Hepatocyte (in vitro differentiated cells): ENCODE results near the gene WDR70.

Experiments used
- CTCF ChIP-seq: fragments of 200-600 bp; sonication (generic); IDR thresholded peaks from 2 replicates; pipeline ENCODE4 v1.5.1; 2016; ENCODE audit warnings: antibody characterized with exemption, mild to moderate bottlenecking; ENCODE audit not compliant: poor library complexity
- EZH2 ChIP-seq: fragments of 200-600 bp; sonication (generic); IDR thresholded peaks from 2 replicates; pipeline ENCODE4 v1.6.1; 2016; ENCODE audit warnings: antibody characterized with exemption, mild to moderate bottlenecking, borderline replicate concordance
- EZH2phosphoT487 ChIP-seq: fragments of 200-600 bp; sonication (generic); IDR thresholded peaks from one replicate; pipeline ENCODE4 v1.6.1; 2018; ENCODE audit warnings: antibody characterized with exemption, mild to moderate bottlenecking, low read depth, moderate library complexity; ENCODE audit not compliant: unreplicated experiment, severe bottlenecking

- no peak for TF ChIP-seq EZH2phosphoT487
- no peak for TF ChIP-seq CTCF
- no peak for TF ChIP-seq EZH2
These were observed 420.8 kb downstream of the WDR70 start for GRCh38 chr5:37799865-37800421.
